ENCODE data around the gene OST4.

OST4 gene

DNA sequence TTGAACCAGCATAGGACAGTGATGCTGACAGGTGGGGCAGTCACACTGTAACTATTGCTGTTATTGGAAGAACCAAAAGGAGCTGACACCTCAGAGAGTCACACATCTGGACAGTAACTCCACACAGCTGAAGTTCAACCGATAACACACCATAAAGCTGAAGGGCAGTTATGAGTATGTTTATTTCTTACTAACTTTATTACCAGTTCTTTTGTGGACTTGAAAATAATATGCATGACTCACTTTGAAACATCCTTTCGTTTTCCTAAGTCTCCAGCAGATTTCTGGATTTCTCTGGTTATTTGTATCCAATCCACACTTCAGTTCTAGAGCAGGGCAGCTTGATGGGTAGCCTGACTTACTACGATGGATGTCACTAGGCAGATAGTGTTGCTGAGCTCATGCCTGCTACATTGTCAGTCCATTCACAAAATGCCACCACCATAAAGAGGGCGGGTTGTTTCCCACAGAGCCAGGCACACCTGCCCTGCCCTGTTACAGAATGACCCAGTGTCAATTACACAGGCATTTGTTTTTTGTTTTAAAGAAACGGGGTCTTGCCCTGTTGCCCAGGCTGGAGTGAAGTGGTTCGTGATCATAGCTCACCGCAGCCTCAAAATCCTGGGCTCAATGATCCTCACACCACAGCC is 28.3 kb downstream of the OST4 start:
- H3K9ac ChIP-seq (ENCODE audit: low read length), result no peak overlapping the region
- no peaks in the 10 kb centered on the region for H3K27me3 ChIP-seq (ENCODE audit: low read depth, low read length)
- H3K4me1 ChIP-seq (ENCODE audit: low read length), result peaks cover 41% of the 10 kb centered on the region
- H2AFZ ChIP-seq (ENCODE audit: low read depth, low read length), result no peak overlapping the region
- H4K20me1 ChIP-seq (ENCODE audit: insufficient read depth, low read length), result no peaks in the 10 kb centered on the region
- H3K27ac ChIP-seq (ENCODE audit: low read length), result peak overlapping the region; percentile 99
- TF ChIP-seq CTCF (IDR thresholded peaks at IDR 0.05; ENCODE audit: low read depth, low read length) (no peak), EZH2phosphoT487 (IDR thresholded peaks at IDR 0.05; ENCODE audit: low read depth) (no peak)
- no peaks in the 10 kb centered on the region for H3K79me2 ChIP-seq (ENCODE audit: low read length)
- H3K4me2 ChIP-seq (ENCODE audit: low read length), result peak overlapping the region; percentile 81
- peaks cover 5% of the 10 kb centered on the region; the same call in 1 of the 2 replicates for H3K9me3 ChIP-seq (ENCODE audit: insufficient read depth, low read length)
- peaks cover 54% of the 10 kb centered on the region for H3K36me3 ChIP-seq (replicated peaks; ENCODE audit: low read depth, low read length)
- H3K4me3 ChIP-seq (ENCODE audit: low read length), result peak overlapping the region; percentile 57

DNA sequence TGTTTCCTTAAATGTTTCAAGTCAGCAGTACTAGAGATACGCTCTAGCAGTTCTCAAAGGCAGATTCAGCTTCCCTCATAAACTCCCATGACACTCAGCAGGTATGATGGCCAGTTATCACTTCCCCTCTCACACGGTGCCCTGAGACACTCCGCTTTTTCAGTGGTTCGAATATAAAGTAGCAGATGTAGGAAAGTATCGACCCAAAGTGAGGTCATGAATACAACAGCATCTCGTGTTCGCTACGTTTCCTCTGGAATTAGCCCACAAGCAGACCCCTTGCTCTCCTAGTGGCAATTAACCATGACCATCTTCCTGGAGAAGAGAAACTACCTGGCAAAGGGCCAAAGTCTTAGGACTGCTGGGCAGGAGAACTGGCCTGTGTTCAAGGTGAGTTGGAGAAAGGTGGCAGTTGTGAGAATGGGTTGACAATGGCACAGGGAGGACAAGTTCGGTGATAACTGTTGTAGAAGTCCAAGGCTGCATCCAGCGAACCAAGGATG is 29.2 kb downstream of the OST4 start:
- H3K4me2 ChIP-seq (ENCODE audit: low read length), result peak overlapping the region; percentile 81
- no peaks in the 10 kb centered on the region for H3K79me2 ChIP-seq (ENCODE audit: low read length)
- peaks cover 62% of the 10 kb centered on the region for H3K36me3 ChIP-seq (replicated peaks; ENCODE audit: low read depth, low read length)
- peak overlapping the region; percentile 57 for H3K4me3 ChIP-seq (ENCODE audit: low read length)
- H3K4me1 ChIP-seq (ENCODE audit: low read length), result peaks cover 41% of the 10 kb centered on the region
- no peaks in the 10 kb centered on the region for H3K27me3 ChIP-seq (ENCODE audit: low read depth, low read length)
- H3K9me3 ChIP-seq (ENCODE audit: insufficient read depth, low read length), result peaks cover 5% of the 10 kb centered on the region; the same call in 1 of the 2 replicates
- no peak overlapping the region for H2AFZ ChIP-seq (ENCODE audit: low read depth, low read length)
- H4K20me1 ChIP-seq (ENCODE audit: insufficient read depth, low read length), result no peaks in the 10 kb centered on the region
- peak overlapping the region; percentile 99 for H3K27ac ChIP-seq (ENCODE audit: low read length)
- no peak for TF ChIP-seq EZH2phosphoT487 (IDR thresholded peaks at IDR 0.05; ENCODE audit: low read depth)
- no peak for TF ChIP-seq CTCF (IDR thresholded peaks at IDR 0.05; ENCODE audit: low read depth, low read length)
- peak overlapping the region; percentile 68; the same call in 1 of the 2 replicates for H3K9ac ChIP-seq (ENCODE audit: low read length)

- H3K4me2 ChIP-seq (ENCODE audit: low read length), result peak overlapping the region; percentile 81
- peak overlapping the region; percentile 99 for H3K27ac ChIP-seq (ENCODE audit: low read length)
- H3K27me3 ChIP-seq (ENCODE audit: low read depth, low read length), result no peaks in the 10 kb centered on the region
- H3K79me2 ChIP-seq (ENCODE audit: low read length), result no peaks in the 10 kb centered on the region
- peak overlapping the region; percentile 68 for H3K9ac ChIP-seq (ENCODE audit: low read length)
- H3K9me3 ChIP-seq (ENCODE audit: insufficient read depth, low read length), result peaks cover 5% of the 10 kb centered on the region; the same call in 1 of the 2 replicates
- no peaks in the 10 kb centered on the region for H4K20me1 ChIP-seq (ENCODE audit: insufficient read depth, low read length)
- H3K36me3 ChIP-seq (replicated peaks; ENCODE audit: low read depth, low read length), result peaks cover 66% of the 10 kb centered on the region
- TF ChIP-seq CTCF (IDR thresholded peaks at IDR 0.05; ENCODE audit: low read depth, low read length), result no peak
- TF ChIP-seq EZH2phosphoT487 (IDR thresholded peaks at IDR 0.05; ENCODE audit: low read depth), result no peak
- peaks cover 41% of the 10 kb centered on the region for H3K4me1 ChIP-seq (ENCODE audit: low read length)
- H2AFZ ChIP-seq (ENCODE audit: low read depth, low read length), result no peak overlapping the region
- peak overlapping the region; percentile 55 for H3K4me3 ChIP-seq (ENCODE audit: low read length)
Observed at GRCh38 chr2:27041752-27042151, 29.7 kb downstream of the OST4 start.

DNA sequence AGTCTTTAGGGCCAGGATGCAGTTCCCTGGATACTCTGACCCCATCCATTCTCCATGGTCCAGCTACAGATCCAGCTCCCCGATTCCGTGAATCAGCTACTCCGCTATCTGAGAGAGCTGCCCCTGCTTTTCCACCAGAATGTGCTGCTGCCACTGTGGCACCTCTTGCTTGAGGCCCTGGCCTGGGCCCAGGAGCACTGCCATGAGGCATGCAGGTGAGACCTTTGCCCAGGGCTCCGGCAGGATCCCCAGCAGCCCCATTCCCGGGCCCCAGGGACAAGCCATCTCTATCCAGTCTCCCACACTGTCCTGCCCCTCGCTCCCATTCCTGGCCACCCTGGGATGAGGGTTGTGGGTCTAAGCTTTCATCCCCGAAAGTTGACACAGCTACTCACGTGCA is 31.2 kb downstream of the OST4 start:
- H2AFZ ChIP-seq (ENCODE audit: low read depth, low read length), result no peak overlapping the region
- no peak overlapping the region for H3K9ac ChIP-seq (ENCODE audit: low read length)
- peak overlapping the region; percentile 55 for H3K4me3 ChIP-seq (ENCODE audit: low read length)
- peak overlapping the region; percentile 99 for H3K27ac ChIP-seq (ENCODE audit: low read length)
- TF ChIP-seq CTCF (IDR thresholded peaks at IDR 0.05; ENCODE audit: low read depth, low read length), result no peak
- TF ChIP-seq EZH2phosphoT487 (IDR thresholded peaks at IDR 0.05; ENCODE audit: low read depth), result no peak
- H3K27me3 ChIP-seq (ENCODE audit: low read depth, low read length), result no peaks in the 10 kb centered on the region
- peaks cover 6% of the 10 kb centered on the region; the same call in 1 of the 2 replicates for H3K79me2 ChIP-seq (ENCODE audit: low read length)
- H4K20me1 ChIP-seq (ENCODE audit: insufficient read depth, low read length), result no peaks in the 10 kb centered on the region
- H3K9me3 ChIP-seq (ENCODE audit: insufficient read depth, low read length), result peaks cover 5% of the 10 kb centered on the region; the same call in 1 of the 2 replicates
- peaks cover 81% of the 10 kb centered on the region for H3K36me3 ChIP-seq (replicated peaks; ENCODE audit: low read depth, low read length)
- peaks cover 41% of the 10 kb centered on the region for H3K4me1 ChIP-seq (ENCODE audit: low read length)
- H3K4me2 ChIP-seq (ENCODE audit: low read length), result peak overlapping the region; percentile 81
